Kidney (tissue), 14 donors: ENCODE measurements around the gene COL4A2. TPM values are rescaled to one million over a fixed set of nuclear protein-coding genes. Genes with fewer than 3 reads are reported as not detected.

ENCODE experiments used
- DNase-seq, 5 donors: peaks; one replicate each; pipeline ENCODE4 v3.0.0-alpha.2; 2013 to 2020
- FAIRE-seq: peaks from 2 replicates; lab custom pipeline; 2012; peaks lifted over from hg19 to GRCh38; lab: Jason Lieb, UNC
- H3K27ac ChIP-seq, 2 donors: one replicate each; pipeline ENCODE4 v1.7.0; 2013; ENCODE audit warnings: low read depth in 2 of 2, low read length in 2 of 2, inconsistent platforms in 1 of 2
- H3K27me3 ChIP-seq: one replicate; pipeline ENCODE4 v1.7.1; 2013; ENCODE audit warnings: low read length, inconsistent platforms; ENCODE audit not compliant: control insufficient read depth, insufficient read depth
- H3K36me3 ChIP-seq, 3 donors: one replicate each; pipeline versions ENCODE4 v1.7.0 to v1.7.1; 2013; ENCODE audit warnings: low read length in 3 of 3, control low read depth in 1 of 3, inconsistent platforms in 1 of 3; ENCODE audit not compliant: insufficient read depth in 3 of 3, control insufficient read depth in 2 of 3
- H3K4me1 ChIP-seq, 3 donors: one replicate each; pipeline versions ENCODE4 v1.7.0 to v1.7.1; 2013; ENCODE audit warnings: low read length in 3 of 3, inconsistent platforms in 1 of 3, low read depth in 1 of 3; ENCODE audit not compliant: control insufficient read depth in 2 of 3, insufficient read depth in 2 of 3
- H3K4me3 ChIP-seq, 3 donors: one replicate each; pipeline versions ENCODE4 v1.7.0 to v1.8.1; 2013; ENCODE audit warnings: low read length in 3 of 3, control low read depth in 1 of 3, inconsistent platforms in 1 of 3
- H3K9ac ChIP-seq, 3 donors: one replicate each; pipeline versions ENCODE4 v1.7.0 to v1.7.1; 2013; ENCODE audit warnings: low read length in 3 of 3, control low read depth in 1 of 3, inconsistent platforms in 1 of 3
- H3K9me3 ChIP-seq, 3 donors: one replicate each; pipeline versions ENCODE4 v1.7.0 to v1.7.1; 2013; ENCODE audit warnings: low read length in 3 of 3, control low read depth in 1 of 3, inconsistent platforms in 1 of 3; ENCODE audit not compliant: control insufficient read depth in 2 of 3, insufficient read depth in 1 of 3
- intact Hi-C: fragments of 100-400 bp; cut with DNase I; formaldehyde crosslinking; loops from one replicate; pipeline ENCODE4 v1.11.1; 2022
- polyA plus RNA-seq: library from polyadenylated mRNA; stranded (reverse); fragments of 350-450 nt; fragmentation: Illumina TruSeq; extraction: RNeasy Lipid Tissue Mini Kit (QIAGEN cat#74804); gene quantifications from one replicate; pipeline ENCODE4 v1.2.3, GENCODE V29; 2014; ENCODE audit warnings: low read depth, low replicate concordance; ENCODE audit not compliant: insufficient read depth
- total RNA-seq: library from RNA; stranded (reverse); fragmentation: NEBNext Ultra II Directional; extraction: Animal tissue kit (Norgen Biotek cat#: 25700); gene quantifications from one replicate; pipeline ENCODE4 v1.2.1, GENCODE V29; 2021
- TF ChIP-seq, protein P1 (sequence below): IDR thresholded peaks from 3 replicates; pipeline ENCODE4 v1.5.1; 2012; ENCODE audit warnings: mild to moderate bottlenecking, moderate library complexity, borderline replicate concordance; ENCODE audit not compliant: insufficient read depth; ENCODE audit errors: extremely low read depth
- donor health status: control.
- donor health status: control.
- donor health status: control.
- donor health status: control.
- donor health status: control.
- donor health status: DM: yes; HTN: yes; CAD: no.
- donor health status: Normal renal cell carcinoma (clear cell type).

COL4A2 gene
- total and polyA plus RNA-seq, 2 donors from 2014 or later, result 126 to 265 TPM

DNA sequence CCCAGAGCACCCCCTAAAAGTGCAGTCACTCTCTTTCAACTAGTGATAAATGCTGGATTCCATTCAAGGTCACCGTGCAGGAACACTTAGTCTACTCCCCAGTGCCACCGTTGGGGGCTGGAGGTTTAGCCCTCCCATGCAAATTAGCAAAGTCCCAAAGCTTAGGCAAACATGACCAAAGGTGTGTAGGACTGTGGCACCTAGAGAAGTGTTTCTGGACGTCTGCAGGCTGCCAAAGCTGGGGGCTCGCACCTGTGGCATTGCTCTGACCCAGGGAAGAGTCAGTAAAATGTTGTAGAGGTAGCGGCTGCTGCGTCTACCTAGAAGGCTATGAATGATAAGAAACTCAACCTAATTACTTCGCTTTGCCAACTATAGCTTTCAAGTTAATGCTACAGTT lies 14.0 kb upstream of the COL4A2 start:
- Histone ChIP-seq H3K4me3 (no peak overlapping the region), H3K27me3 (no peaks in the 10 kb centered on the region), H3K36me3 (no peaks in the 10 kb centered on the region), H3K27ac (no peak overlapping the region), H3K9ac (no peak overlapping the region), H3K4me1 (peaks cover 0 to 7% (median 7%) of the 10 kb centered on the region in 3 donors), H3K9me3 (no peaks in the 10 kb centered on the region)
- TF ChIP-seq, protein P1, sequence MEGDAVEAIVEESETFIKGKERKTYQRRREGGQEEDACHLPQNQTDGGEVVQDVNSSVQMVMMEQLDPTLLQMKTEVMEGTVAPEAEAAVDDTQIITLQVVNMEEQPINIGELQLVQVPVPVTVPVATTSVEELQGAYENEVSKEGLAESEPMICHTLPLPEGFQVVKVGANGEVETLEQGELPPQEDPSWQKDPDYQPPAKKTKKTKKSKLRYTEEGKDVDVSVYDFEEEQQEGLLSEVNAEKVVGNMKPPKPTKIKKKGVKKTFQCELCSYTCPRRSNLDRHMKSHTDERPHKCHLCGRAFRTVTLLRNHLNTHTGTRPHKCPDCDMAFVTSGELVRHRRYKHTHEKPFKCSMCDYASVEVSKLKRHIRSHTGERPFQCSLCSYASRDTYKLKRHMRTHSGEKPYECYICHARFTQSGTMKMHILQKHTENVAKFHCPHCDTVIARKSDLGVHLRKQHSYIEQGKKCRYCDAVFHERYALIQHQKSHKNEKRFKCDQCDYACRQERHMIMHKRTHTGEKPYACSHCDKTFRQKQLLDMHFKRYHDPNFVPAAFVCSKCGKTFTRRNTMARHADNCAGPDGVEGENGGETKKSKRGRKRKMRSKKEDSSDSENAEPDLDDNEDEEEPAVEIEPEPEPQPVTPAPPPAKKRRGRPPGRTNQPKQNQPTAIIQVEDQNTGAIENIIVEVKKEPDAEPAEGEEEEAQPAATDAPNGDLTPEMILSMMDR, result no peak
- intact Hi-C loops, result no loop called here
- no peak for DNase-seq
- FAIRE-seq, result no peak

GRCh38 chr13:110293649-110294048 lies 13.4 kb upstream of the COL4A2 start:
- H3K9ac ChIP-seq, result no peak overlapping the region
- H3K27me3 ChIP-seq, result no peaks in the 10 kb centered on the region
- H3K4me1 ChIP-seq, result peaks cover 0 to 7% (median 7%) of the 10 kb centered on the region in 3 donors
- intact Hi-C loops, result no loop called here
- FAIRE-seq, result no peak
- H3K4me3 ChIP-seq, result no peak overlapping the region
- H3K9me3 ChIP-seq, result no peaks in the 10 kb centered on the region
- no peaks in the 10 kb centered on the region for H3K36me3 ChIP-seq
- no peak for DNase-seq
- no peak overlapping the region for H3K27ac ChIP-seq
- TF ChIP-seq, protein P1, result no peak

DNA sequence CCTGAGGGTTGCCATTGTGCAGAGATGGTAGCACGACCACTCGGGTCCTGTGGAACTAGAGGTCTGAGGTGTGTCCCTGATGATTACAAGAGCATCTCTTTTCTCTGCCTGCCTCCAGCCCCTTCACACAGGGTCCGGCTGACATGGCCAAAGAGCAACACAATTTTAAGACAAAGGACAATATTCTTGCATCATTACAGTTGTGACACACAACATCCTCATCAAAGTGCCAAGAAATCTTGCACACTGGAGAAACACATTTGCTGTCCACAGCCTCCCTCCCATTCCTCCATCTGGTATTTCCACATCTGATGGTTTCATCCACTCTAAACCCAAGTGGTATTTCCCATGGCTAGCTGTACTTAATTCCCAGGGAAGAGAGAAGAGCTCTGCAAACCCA lies 12.9 kb upstream of the COL4A2 start:
- no peak for FAIRE-seq
- TF ChIP-seq, protein P1, result no peak
- intact Hi-C loops, result no loop called here
- no peak overlapping the region for H3K4me3 ChIP-seq
- no peak for DNase-seq
- peaks cover 0 to 11% (median 10%) of the 10 kb centered on the region in 3 donors for H3K4me1 ChIP-seq
- no peaks in the 10 kb centered on the region for H3K27me3 ChIP-seq
- no peaks in the 10 kb centered on the region for H3K9me3 ChIP-seq
- H3K27ac ChIP-seq, result no peak overlapping the region
- H3K36me3 ChIP-seq, result no peaks in the 10 kb centered on the region
- no peak overlapping the region for H3K9ac ChIP-seq

DNA sequence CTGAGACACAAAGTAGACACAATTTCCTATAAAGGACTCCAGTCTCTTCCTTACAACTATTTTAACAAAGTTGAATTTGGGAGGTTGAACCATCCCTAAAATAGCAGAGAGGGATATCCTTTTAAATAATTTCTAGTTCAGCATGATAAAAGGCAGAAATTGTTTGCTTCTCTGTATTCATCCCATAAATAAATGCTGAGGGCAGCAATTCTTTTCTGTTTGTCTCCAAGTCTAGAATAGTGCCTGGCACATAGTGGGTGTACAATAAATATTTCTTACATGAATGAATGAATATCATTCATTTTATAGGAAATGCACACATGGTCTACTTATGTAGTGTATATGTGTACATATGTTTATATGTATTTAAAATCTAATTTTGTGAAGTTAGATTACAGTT lies 12.5 kb upstream of the COL4A2 start:
- H3K4me3 ChIP-seq, result no peak overlapping the region
- TF ChIP-seq, protein P1, result no peak
- no peak for FAIRE-seq

More for the DNA sequence above, 12.5 kb upstream of the COL4A2 start:
- Histone ChIP-seq H3K27ac (no peak overlapping the region), H3K9me3 (no peaks in the 10 kb centered on the region), H3K36me3 (peaks cover 0 to 3% (median 0%) of the 10 kb centered on the region in 3 donors), H3K4me1 (peaks cover 0 to 15% (median 15%) of the 10 kb centered on the region in 3 donors), H3K27me3 (no peaks in the 10 kb centered on the region), H3K9ac (no peak overlapping the region)
- intact Hi-C loops, result no loop called here
- DNase-seq, result no peak
